Activated CD8-positive, alpha-beta memory T cell treated with anti-CD3 and anti-CD28 coated beads, Interleukin-2, amount 10 ng/mL, durations not matched to agents 7 days and 5 days (primary cell): ENCODE data around the gene TMPRSS12. TPM values are rescaled to one million over a fixed set of nuclear protein-coding genes. Genes with fewer than 3 reads are reported as not detected.

Experiments used
- ATAC-seq: fragments of 150-1000 bp; cut with Tn5 transposase; one replicate; pipeline ENCODE4 v1.10.0; 2021; ENCODE audit warnings: moderate library complexity
- CTCF ChIA-PET: fragments of 350-600 bp; sonication (Branson Sonifier 250); formaldehyde crosslinking; loops from one replicate; lab custom pipeline; 2021; ENCODE audit warnings: antibody characterized with exemption; lab: Charles Lee
- DNase-seq: peaks from one replicate; pipeline ENCODE4 v3.0.0-alpha.2; 2020
- H3K27ac Mint-ChIP-seq: one replicate; pipeline ENCODE4 v1.8.0; 2021; ENCODE audit warnings: mild to moderate bottlenecking, mixed read lengths
- H3K27me3 Mint-ChIP-seq: one replicate; pipeline ENCODE4 v1.8.0; 2021; ENCODE audit warnings: mixed read lengths
- H3K36me3 Mint-ChIP-seq: one replicate; pipeline ENCODE4 v1.8.0; 2021; ENCODE audit warnings: mild to moderate bottlenecking, mixed read lengths
- H3K4me1 Mint-ChIP-seq: one replicate; pipeline ENCODE4 v1.8.0; 2021; ENCODE audit warnings: mixed read lengths
- H3K4me3 Mint-ChIP-seq: one replicate; pipeline ENCODE4 v1.8.0; 2021; ENCODE audit warnings: mild to moderate bottlenecking, moderate library complexity, mixed read lengths
- H3K9me3 Mint-ChIP-seq: one replicate; pipeline ENCODE4 v1.8.0; 2022; ENCODE audit warnings: low read depth, mixed read lengths
- total RNA-seq, 2 experiments: library from RNA; stranded (reverse); gene quantifications; one replicate each; pipeline ENCODE4 v1.2.3, GENCODE V29; 2021

Gene TMPRSS12
- total RNA-seq, 2 experiments from 2014 or later: not detected

DNA sequence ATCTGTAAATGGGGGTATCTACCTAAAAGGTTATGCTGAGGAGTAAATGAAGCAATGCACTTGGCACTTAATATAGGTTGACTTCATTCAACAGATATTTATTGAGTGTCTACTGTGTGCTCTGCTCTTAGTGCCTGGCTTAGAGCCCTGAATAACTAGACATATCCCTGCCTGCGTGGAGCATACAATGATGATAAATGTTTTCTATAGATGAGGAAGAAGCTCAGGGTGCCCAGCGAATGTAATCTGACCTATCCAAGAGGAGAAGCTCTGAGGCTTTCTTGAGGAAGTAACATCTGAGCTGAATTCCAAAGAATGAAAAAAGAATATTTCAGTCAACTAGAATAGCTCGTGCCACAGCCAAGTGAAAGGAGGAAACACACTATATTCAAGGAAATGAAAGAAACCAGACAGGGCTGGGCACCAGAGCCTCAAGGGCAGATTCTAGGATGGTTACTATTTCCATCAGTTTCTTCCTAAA lies 91.7 kb downstream of the TMPRSS12 start:
- DNase-seq: no peak
- ATAC-seq: no peak
- CTCF ChIA-PET: no interaction called here
- peaks cover 7% of the 10 kb centered on the region for H3K9me3 Mint-ChIP-seq
- no peak overlapping the region for H3K27ac Mint-ChIP-seq
- no peak overlapping the region for H3K4me3 Mint-ChIP-seq
- H3K36me3 Mint-ChIP-seq: peaks cover 17% of the 10 kb centered on the region
- H3K4me1 Mint-ChIP-seq: no peaks in the 10 kb centered on the region
- H3K27me3 Mint-ChIP-seq: no peaks in the 10 kb centered on the region

DNA sequence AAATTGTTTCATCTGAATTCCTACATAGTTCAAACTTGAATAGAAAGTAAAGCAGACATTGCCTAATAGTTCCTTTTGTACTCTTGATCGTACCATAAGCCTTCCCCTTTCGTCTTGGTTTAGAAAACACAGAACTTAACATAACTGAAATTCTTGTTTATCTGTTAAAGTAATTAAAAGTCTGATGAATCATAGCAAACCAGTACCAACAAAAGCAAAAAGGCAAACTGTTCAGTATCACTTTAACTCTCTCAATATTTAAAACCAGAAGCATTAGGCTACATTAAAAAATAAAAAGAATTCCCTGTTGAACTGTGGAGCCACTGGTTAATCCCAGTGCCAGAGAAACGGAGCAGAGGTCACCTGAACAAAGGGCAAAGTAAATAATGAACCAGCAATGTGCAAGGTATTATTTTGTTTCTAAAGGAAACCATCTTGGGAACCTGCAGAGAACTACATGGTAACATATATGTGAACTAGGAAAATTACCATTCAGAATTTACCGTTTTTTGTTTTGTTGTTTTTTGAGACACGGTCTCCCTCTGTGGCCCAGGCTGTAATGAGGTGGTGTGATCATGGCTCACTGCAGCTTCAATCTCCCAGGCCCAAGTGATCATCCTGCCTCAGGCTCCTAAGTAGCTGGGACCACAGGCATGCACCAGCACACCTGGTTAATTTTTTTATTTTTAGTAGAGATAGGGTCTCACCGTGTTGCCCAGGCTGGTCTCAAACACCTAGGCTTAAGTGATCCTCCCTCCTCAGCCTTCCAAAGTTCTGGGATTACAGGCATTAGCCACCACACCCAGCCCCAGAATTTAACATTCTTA lies 92.5 kb downstream of the TMPRSS12 start:
- H3K27me3 Mint-ChIP-seq: no peaks in the 10 kb centered on the region
- no peak for DNase-seq
- H3K4me3 Mint-ChIP-seq: no peak overlapping the region
- peaks cover 7% of the 10 kb centered on the region for H3K9me3 Mint-ChIP-seq
- H3K36me3 Mint-ChIP-seq: peaks cover 15% of the 10 kb centered on the region
- no peak overlapping the region for H3K27ac Mint-ChIP-seq
- ATAC-seq: no peak
- CTCF ChIA-PET: no interaction called here
- H3K4me1 Mint-ChIP-seq: no peaks in the 10 kb centered on the region

DNA sequence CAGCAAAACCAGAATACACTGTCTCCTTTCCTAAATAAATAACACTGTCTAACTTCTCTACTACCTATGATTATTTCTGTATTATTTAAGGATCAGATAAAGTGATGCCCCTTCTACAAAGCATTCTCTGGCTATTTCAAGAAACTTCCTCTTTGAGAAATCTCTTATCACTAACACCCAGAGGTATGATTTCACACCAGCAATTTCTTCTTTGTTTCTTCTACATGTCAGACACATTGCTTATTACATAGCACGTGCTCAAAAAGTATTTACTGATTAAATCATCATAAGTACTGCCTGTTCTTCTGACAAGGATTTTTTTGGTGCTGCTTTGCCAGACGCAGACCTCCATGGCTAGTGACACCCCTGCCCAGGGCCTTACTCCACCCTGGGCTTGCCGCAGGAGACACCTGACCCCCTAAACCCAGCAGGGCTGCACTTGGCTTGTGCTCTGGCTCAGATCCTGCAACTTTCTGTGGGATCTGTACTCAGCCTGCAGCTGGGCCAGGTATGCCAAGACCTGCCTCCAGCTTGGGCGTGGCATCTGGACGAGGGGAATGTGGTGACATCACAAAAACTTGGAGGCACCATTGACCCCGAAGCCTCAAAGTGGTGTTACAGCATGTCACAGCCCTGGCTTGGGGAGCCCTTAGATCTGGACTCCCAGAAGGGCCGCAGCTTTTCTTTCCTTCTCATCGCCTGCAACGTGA lies 94.2 kb downstream of the TMPRSS12 start:
- no peaks in the 10 kb centered on the region for H3K4me1 Mint-ChIP-seq
- no peaks in the 10 kb centered on the region for H3K27me3 Mint-ChIP-seq
- no peak for ATAC-seq
- no peak overlapping the region for H3K4me3 Mint-ChIP-seq
- H3K27ac Mint-ChIP-seq: no peak overlapping the region
- peaks cover 7% of the 10 kb centered on the region for H3K36me3 Mint-ChIP-seq
- H3K9me3 Mint-ChIP-seq: peaks cover 7% of the 10 kb centered on the region
- CTCF ChIA-PET: no interaction called here
- no peak for DNase-seq

Other genes with a start within 250 kb of the TMPRSS12 start
- 10 to 100 TPM; 29.4 to 44.0 TPM for gene ATF1, start 78.8 kb upstream of the TMPRSS12 start, total RNA-seq
- not detected for gene HIGD1C, start 109.6 kb downstream of the TMPRSS12 start, total RNA-seq
- 10 to 100 TPM; 38.2 to 42.3 TPM for gene SLC11A2, start 183.5 kb downstream of the TMPRSS12 start, total RNA-seq
- 10 to 100 TPM; 76.7 to 80.8 TPM for gene LETMD1, start 205.4 kb downstream of the TMPRSS12 start, total RNA-seq
- gene CSRNP2, start 240.7 kb downstream of the TMPRSS12 start, total RNA-seq: 10 to 100 TPM; 17.7 to 20.4 TPM